DOHH2 (cell line): ENCODE results near the gene GGT6.
"Not testable (repeated sequence)": the region's sequence is repeated elsewhere in the genome, so short reads cannot be mapped to it uniquely, and the experiment has no call there.

Source experiments
- H3F3A ChIP-seq: fragments of 200-600 bp; sonication (generic), shearing (Covaris generic); 2 replicates; pipeline ENCODE4 v1.6.0; 2016; ENCODE audit warnings: antibody characterized with exemption, mild to moderate bottlenecking; ENCODE audit not compliant: control insufficient read depth, insufficient read depth
- H3K27ac ChIP-seq: fragments of 200-600 bp; sonication (generic); 2 replicates; pipeline ENCODE4 v1.5.1; 2014; ENCODE audit warnings: low read depth, mild to moderate bottlenecking, low read length, moderate library complexity
- H3K27me3 ChIP-seq: fragments of 200-600 bp; sonication (generic); 2 replicates; pipeline ENCODE4 v1.6.1; 2014; ENCODE audit warnings: mild to moderate bottlenecking, low read length, mixed read lengths; ENCODE audit not compliant: control insufficient read depth
- H3K36me3 ChIP-seq: fragments of 200-600 bp; sonication (generic); 2 replicates; pipeline ENCODE4 v1.6.1; 2014; ENCODE audit warnings: mild to moderate bottlenecking, low read length, moderate library complexity, mixed read lengths; ENCODE audit not compliant: control insufficient read depth
- H3K4me1 ChIP-seq: fragments of 200-600 bp; sonication (generic); 2 replicates; pipeline ENCODE4 v1.6.1; 2014; ENCODE audit warnings: mild to moderate bottlenecking, low read length, mixed read lengths; ENCODE audit not compliant: control insufficient read depth
- H3K4me2 ChIP-seq: fragments of 200-600 bp; sonication (generic); 2 replicates; pipeline ENCODE4 v1.6.0; 2014; ENCODE audit warnings: mild to moderate bottlenecking, low read length, moderate library complexity
- H3K4me3 ChIP-seq: fragments of 200-600 bp; sonication (generic); 2 replicates; pipeline ENCODE4 v1.5.1; 2014; ENCODE audit warnings: mild to moderate bottlenecking, low read length, mixed read lengths
- H3K79me2 ChIP-seq: fragments of 200-600 bp; sonication (generic); 2 replicates; pipeline ENCODE4 v1.6.1; 2014; ENCODE audit warnings: mild to moderate bottlenecking, low read length, mixed read lengths; ENCODE audit not compliant: control insufficient read depth
- H3K9me2 ChIP-seq: fragments of 200-600 bp; sonication (generic); replicated peaks from 2 replicates; pipeline ENCODE4 v1.6.1; 2014; ENCODE audit warnings: mild to moderate bottlenecking, low read length, mixed read lengths; ENCODE audit not compliant: control insufficient read depth
- H3K9me3 ChIP-seq: fragments of 200-600 bp; sonication (generic); 2 replicates; pipeline ENCODE4 v1.6.1; 2014; ENCODE audit warnings: antibody characterized with exemption, low read length, mixed read lengths; ENCODE audit not compliant: control insufficient read depth, insufficient read depth
- H4K20me1 ChIP-seq: fragments of 200-600 bp; sonication (generic); 2 replicates; pipeline ENCODE4 v1.6.0; 2014; ENCODE audit warnings: low read depth, mild to moderate bottlenecking, antibody characterized with exemption, low read length, moderate library complexity; ENCODE audit not compliant: control insufficient read depth, insufficient read depth
- CTCF ChIP-seq: fragments of 200-600 bp; sonication (generic); IDR thresholded peaks from one replicate; pipeline ENCODE4 v1.5.1; 2014; ENCODE audit warnings: antibody characterized with exemption, mild to moderate bottlenecking, low read depth, low read length; ENCODE audit not compliant: poor library complexity, severe bottlenecking
- EZH2phosphoT487 ChIP-seq: fragments of 200-600 bp; sonication (generic); IDR thresholded peaks from 2 replicates; pipeline ENCODE4 v1.6.1; 2017; ENCODE audit warnings: borderline replicate concordance, mild to moderate bottlenecking, antibody characterized with exemption, low read length, moderate library complexity, mixed read lengths

Gene GGT6

GRCh38 chr17:4597975-4598374 lies 37.6 kb upstream of the GGT6 start:
- H3K4me2 ChIP-seq = no peak overlapping the region
- TF ChIP-seq EZH2phosphoT487 (no peak), CTCF (no peak)
- 0 out of 2 replicates have a peak, but pooled peaks cover 4% of the 10 kb centered on the region for H3K4me1 ChIP-seq
- H3K79me2 ChIP-seq = no peaks in the 10 kb centered on the region
- no peak overlapping the region for H3K4me3 ChIP-seq
- H3K9me3 ChIP-seq = no peaks in the 10 kb centered on the region
- no peaks in the 10 kb centered on the region for H3F3A ChIP-seq
- no peaks in the 10 kb centered on the region for H3K27me3 ChIP-seq
- H3K36me3 ChIP-seq = no peaks in the 10 kb centered on the region
- no peak overlapping the region for H3K27ac ChIP-seq
- H3K9me2 ChIP-seq = no peaks in the 10 kb centered on the region
- no peaks in the 10 kb centered on the region for H4K20me1 ChIP-seq

GRCh38 chr17:4596636-4597380 lies 36.4 kb upstream of the GGT6 start:
- no peaks in the 10 kb centered on the region for H3K79me2 ChIP-seq
- no peaks in the 10 kb centered on the region for H3F3A ChIP-seq
- TF ChIP-seq EZH2phosphoT487 (no peak), CTCF (no peak)
- no peaks in the 10 kb centered on the region for H3K9me3 ChIP-seq
- 0 out of 2 replicates have a peak, but pooled peaks cover 4% of the 10 kb centered on the region for H3K4me1 ChIP-seq
- H4K20me1 ChIP-seq = no peaks in the 10 kb centered on the region
- no peak overlapping the region for H3K4me2 ChIP-seq
- H3K4me3 ChIP-seq = no peak overlapping the region
- H3K27me3 ChIP-seq = no peaks in the 10 kb centered on the region; the same call in 1 of the 2 replicates
- H3K9me2 ChIP-seq = no peaks in the 10 kb centered on the region
- H3K36me3 ChIP-seq = no peaks in the 10 kb centered on the region
- no peak overlapping the region for H3K27ac ChIP-seq

- H3K27me3 ChIP-seq, H3K9me3 ChIP-seq, H3K4me2 ChIP-seq, H3K9me2 ChIP-seq, H3K36me3 ChIP-seq, H3K4me3 ChIP-seq, H3K4me1 ChIP-seq, H3F3A ChIP-seq, H4K20me1 ChIP-seq, H3K79me2 ChIP-seq, H3K27ac ChIP-seq: not testable (repeated sequence)
Measured at GRCh38 chr17:4595685-4596342, 35.4 kb upstream of the GGT6 start.
